Measurements from ENCODE around the gene CAP1.

CAP1 gene

GRCh38 chr1:40045766-40046165, 5.2 kb downstream of the CAP1 start:
- POLR2A ChIA-PET, result no interaction called here

DNA sequence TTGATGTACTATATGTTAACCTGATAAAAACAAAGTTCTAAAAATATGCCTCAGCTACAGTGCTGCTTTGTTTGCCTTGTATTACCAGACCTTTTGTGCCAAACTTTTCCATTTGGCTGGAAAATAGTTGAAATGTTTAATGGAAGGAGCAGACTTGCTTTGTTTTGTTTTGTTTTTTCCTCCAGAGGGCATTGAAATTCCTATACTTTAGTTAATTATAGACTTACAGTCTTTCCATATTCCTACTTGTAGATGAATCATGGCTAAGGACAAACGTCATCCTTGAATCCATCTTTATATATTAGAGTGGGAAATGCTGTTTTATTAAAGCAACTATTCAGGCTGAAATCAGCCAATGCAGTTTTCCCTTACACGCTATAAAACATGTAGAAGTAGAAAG, 6.7 kb downstream of the CAP1 start:
- POLR2A ChIA-PET, result no interaction called here
- TF ChIP-seq CTCF (IDR thresholded peaks at IDR 0.05; ENCODE audit: control extremely low read depth, extremely low read depth, low read depth, missing control alignments), result no peak
- CTCF ChIA-PET, result interaction anchor here (1.3 kb wide), 1 partner anchor 10 kb away, joined by 4 read pairs; no protein-coding TSS in a partner anchor
- DNase-seq (ENCODE audit: extremely low spot score), result no peak

More at GRCh38 chr1:40045766-40046165, 5.2 kb downstream of the CAP1 start:
- no peak for DNase-seq (ENCODE audit: extremely low spot score)
- CTCF ChIA-PET, result interaction anchor here (1.2 to 1.3 kb wide), 2 partner anchors 11 to 337 kb away, joined by 3 read pairs; no protein-coding TSS in a partner anchor
- no peak for TF ChIP-seq CTCF (IDR thresholded peaks at IDR 0.05; ENCODE audit: control extremely low read depth, extremely low read depth, low read depth, missing control alignments)

GRCh38 chr1:40047769-40048168, 7.2 kb downstream of the CAP1 start:
- TF ChIP-seq CTCF (IDR thresholded peaks at IDR 0.05; ENCODE audit: control extremely low read depth, extremely low read depth, low read depth, missing control alignments), result no peak
- ChIA-PET POLR2A (no interaction called here), CTCF (interaction anchor here (1.3 kb wide), 1 partner anchor 9 kb away, joined by 4 read pairs; no protein-coding TSS in a partner anchor)
- no peak for DNase-seq (ENCODE audit: extremely low spot score)

GRCh38 chr1:40049725-40050124, 9.2 kb downstream of the CAP1 start:
- no peak for TF ChIP-seq CTCF (IDR thresholded peaks at IDR 0.05; ENCODE audit: control extremely low read depth, extremely low read depth, low read depth, missing control alignments)
- peak; percentile 46 for DNase-seq (ENCODE audit: extremely low spot score)
- ChIA-PET POLR2A (interaction anchor here (0.5 to 1.6 kb wide), 3 partner anchors 9 to 94 kb away, joined by 3 to 5 read pairs (median 4); partner anchors contain the start of gene CAP1), CTCF (interaction anchor here (1.4 to 2.1 kb wide), 7 partner anchors 8 to 289 kb away, joined by 3 to 14 read pairs (median 6); no protein-coding TSS in a partner anchor)

- ChIA-PET CTCF (interaction anchor here (1.5 to 2.1 kb wide), 5 partner anchors 7 to 288 kb away, joined by 3 to 14 read pairs (median 6); no protein-coding TSS in a partner anchor), POLR2A (interaction anchor here (0.5 to 1.6 kb wide), 3 partner anchors 11 to 481 kb away, joined by 3 to 5 read pairs (median 4); partner anchors contain the start of gene CAP1)
- TF ChIP-seq CTCF (IDR thresholded peaks at IDR 0.05; ENCODE audit: control extremely low read depth, extremely low read depth, low read depth, missing control alignments), result no peak
- no peak for DNase-seq (ENCODE audit: extremely low spot score)
These were observed 10.3 kb downstream of the CAP1 start for GRCh38 chr1:40050863-40051262.

DNA sequence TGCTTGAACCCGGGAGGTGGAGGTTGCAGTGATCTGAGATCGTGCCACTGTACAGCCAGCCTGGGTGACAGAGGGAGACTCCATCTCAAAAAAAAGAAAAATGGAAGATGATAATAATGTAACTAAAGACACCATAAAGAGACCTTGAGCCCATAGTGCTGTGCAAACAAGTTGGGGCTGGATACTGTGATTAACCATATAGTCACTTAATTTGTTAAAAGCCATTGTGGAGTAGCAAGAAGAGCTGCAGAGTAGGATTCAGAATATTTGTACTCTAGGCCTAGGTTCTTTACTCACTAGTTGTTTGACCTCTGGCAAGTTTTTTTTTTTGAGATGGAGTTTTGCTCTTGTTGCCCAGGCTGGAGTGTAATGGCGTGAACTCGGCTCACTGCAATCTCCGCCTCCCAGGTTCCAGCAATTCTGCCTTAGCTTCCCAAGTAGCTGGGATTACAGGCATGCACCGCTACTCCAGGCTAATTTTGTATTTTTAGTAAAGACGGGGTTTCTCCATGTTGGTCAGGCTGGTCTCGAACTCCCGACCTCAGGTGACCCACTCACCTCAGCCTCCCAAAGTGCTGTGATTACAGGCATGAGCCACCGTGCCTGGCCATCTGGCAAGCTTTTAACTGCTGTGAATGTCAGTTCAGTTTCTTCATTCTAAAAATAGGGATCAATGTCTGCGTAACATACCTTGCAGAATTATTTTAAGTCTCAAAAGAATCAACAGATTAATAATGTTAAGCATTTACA, 12.8 kb downstream of the CAP1 start:
- ChIA-PET POLR2A (no interaction called here), CTCF (interaction anchor here (1.6 kb wide), 1 partner anchor 26 kb away, joined by 4 read pairs; no protein-coding TSS in a partner anchor)
- DNase-seq (ENCODE audit: extremely low spot score), result no peak
- no peak for TF ChIP-seq CTCF (IDR thresholded peaks at IDR 0.05; ENCODE audit: control extremely low read depth, extremely low read depth, low read depth, missing control alignments)

Measured in GM10248 (cell line).